Smooth muscle cell of bladder (primary cell): Measurements from ENCODE around the gene PI3. TPM values are rescaled to one million over a fixed set of nuclear protein-coding genes. Genes with fewer than 3 reads are reported as not detected.

Source experiments
- total RNA-seq: library from RNA; depleted of rRNA; stranded (reverse); fragments of >200 nt; gene quantifications from 2 replicates; pipeline ENCODE4 v1.2.3, GENCODE V29; 2014

The PI3 gene
- total RNA-seq = not detected in 2 replicates

DNA sequence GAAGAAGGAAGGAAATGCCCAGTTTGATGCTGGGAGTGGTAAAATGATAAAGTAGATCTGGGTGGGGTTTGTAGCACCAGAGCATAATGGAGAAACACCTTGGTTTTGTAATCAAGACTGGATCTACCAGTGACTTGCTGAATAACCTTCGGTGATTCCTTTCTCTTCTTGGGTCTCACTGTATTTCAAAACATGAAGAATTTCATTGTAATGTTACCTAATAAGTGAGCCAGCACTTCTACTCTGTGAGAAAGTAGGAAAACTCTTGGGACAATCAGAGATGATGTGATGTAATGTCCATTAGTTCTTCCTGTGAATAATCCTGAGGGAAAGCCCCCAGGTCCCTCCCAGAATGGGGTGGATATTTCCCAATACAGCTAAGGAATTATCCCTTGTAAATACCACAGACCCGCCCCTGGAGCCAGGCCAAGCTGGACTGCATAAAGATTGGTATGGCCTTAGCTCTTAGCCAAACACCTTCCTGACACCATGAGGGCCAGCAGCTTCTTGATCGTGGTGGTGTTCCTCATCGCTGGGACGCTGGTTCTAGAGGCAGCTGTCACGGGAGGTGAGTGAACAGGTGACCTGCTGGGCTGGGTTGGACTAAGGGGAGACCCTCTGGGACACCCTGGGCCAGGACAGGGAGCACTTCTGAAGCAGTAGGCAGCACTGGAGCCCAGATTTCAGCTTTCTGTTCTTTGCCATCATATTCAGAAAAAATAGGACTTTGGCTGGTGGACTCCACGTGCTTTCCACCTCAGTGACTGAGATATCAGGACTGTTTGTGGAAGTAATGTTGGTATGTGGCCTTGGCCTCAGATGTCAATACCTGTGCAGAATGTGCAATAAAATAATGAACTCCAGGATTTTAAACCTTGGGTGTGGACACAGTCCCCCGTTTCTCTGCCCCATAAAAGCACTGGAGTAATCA lies at the start of gene PI3:
Gene PI3 (plus strand): TSS at position 469 of the 931 bp plus-strand sequence. CDS start 21 bp downstream, at position 490.

DNA sequence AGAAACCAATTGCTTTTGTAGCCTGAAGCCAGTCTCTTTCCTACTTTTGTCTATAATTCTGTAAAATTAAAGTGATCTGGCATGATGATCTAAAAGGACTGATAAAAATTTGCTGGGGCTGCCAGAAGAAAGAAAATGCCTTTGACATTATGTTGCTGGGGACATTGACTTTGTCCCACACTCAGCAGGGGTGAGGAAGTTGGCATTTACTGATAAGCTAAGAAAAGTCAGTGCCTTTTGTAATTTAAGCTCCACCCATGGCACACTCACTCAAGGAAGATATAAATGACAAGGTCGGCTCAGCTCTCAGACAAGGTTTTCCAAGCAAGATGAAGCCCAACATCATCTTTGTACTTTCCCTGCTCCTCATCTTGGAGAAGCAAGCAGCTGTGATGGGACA lies 32.0 kb downstream of the PI3 start, which contains the start of gene SEMG1:
Gene SEMG1 (plus strand): TSS at position 309 of the 400 bp plus-strand sequence. CDS start 21 bp downstream, at position 330.

GRCh38 chr20:45221076-45221475 lies 46.4 kb downstream of the PI3 start, which contains the start of gene SEMG2:
SEMG2 (plus strand) TSS chr20:45221373; CDS start chr20:45221390, 17 bp downstream.

Other genes with a start within 250 kb of the PI3 start
- gene TOMM34, start 214.5 kb upstream of the PI3 start, total RNA-seq = 11.7 and 14.3 TPM in 2 replicates
- gene STK4, start 208.4 kb upstream of the PI3 start, total RNA-seq = 16.6 and 24.7 TPM in 2 replicates
- 0.14 and 0.65 TPM in 2 replicates for gene KCNS1, start 73.8 kb upstream of the PI3 start, total RNA-seq
- gene WFDC5, start 59.7 kb upstream of the PI3 start, total RNA-seq = not detected in 2 replicates
- gene WFDC12, start 50.4 kb upstream of the PI3 start, total RNA-seq = not detected in 2 replicates
- gene SEMG1, start 32.1 kb downstream of the PI3 start, total RNA-seq = not detected in 2 replicates
- not detected in 2 replicates for gene SEMG2, start 46.5 kb downstream of the PI3 start, total RNA-seq
- 2.3 and 2.6 TPM in 2 replicates for gene SLPI, start 79.7 kb downstream of the PI3 start, total RNA-seq
- not detected in 2 replicates for gene RBPJL, start 131.9 kb downstream of the PI3 start, total RNA-seq
- not detected in 2 replicates for gene MATN4, start 133.4 kb downstream of the PI3 start, total RNA-seq
- 98.4 and 102 TPM in 2 replicates for gene SDC4, start 173.5 kb downstream of the PI3 start, total RNA-seq
- 18.6 and 28.5 TPM in 2 replicates for gene SYS1, start 188.3 kb downstream of the PI3 start, total RNA-seq
- under 0.01 TPM in 1 of 2 replicates, not detected in the other for gene TP53TG5, start 203.4 kb downstream of the PI3 start, total RNA-seq
- 0.71 and 1.1 TPM in 2 replicates for gene DBNDD2, start 233.4 kb downstream of the PI3 start, total RNA-seq
- 21.6 and 23.3 TPM in 2 replicates for gene PIGT, start 241.2 kb downstream of the PI3 start, total RNA-seq